HG02884 (cell line): ENCODE measurements around the gene LAMTOR4.

ENCODE experiments used
- ATAC-seq: cut with Tn5 transposase; IDR thresholded peaks from one replicate; pipeline ENCODE4 v1.9.1; 2021; ENCODE audit warnings: mild to moderate bottlenecking, moderate library complexity; ENCODE audit not compliant: unreplicated experiment

The LAMTOR4 gene

GRCh38 chr7:100148559-100149328 lies at the start of gene LAMTOR4:
TSS of gene LAMTOR4 (plus strand) at chr7:100148918. CDS start at chr7:100148973, 55 bp downstream.
- ATAC-seq: peak; percentile 94

GRCh38 chr7:100099452-100099851 lies 49.3 kb upstream of the LAMTOR4 start:
- ATAC-seq: no peak

- peak; percentile 69 for ATAC-seq
These were observed 48.2 kb upstream of the LAMTOR4 start for GRCh38 chr7:100100420-100101015.

GRCh38 chr7:100101016-100101862 lies 47.5 kb upstream of the LAMTOR4 start, which contains the start of the genes AP4M1 and MCM7:
TSS of gene AP4M1 (plus strand) at chr7:100101643. CDS start at chr7:100101715, 72 bp downstream.
TSS of gene MCM7 (minus strand) at chr7:100101397. CDS start at chr7:100101294, 103 bp downstream.
- ATAC-seq: peak; percentile 80

GRCh38 chr7:100102950-100103840 lies 45.5 kb upstream of the LAMTOR4 start:
- no peak for ATAC-seq

- no peak for ATAC-seq
These were observed 43.2 kb upstream of the LAMTOR4 start for GRCh38 chr7:100105534-100105933.

- no peak for ATAC-seq
These were observed 42.1 kb upstream of the LAMTOR4 start for GRCh38 chr7:100106633-100107032.

- ATAC-seq: no peak
These were observed 41.5 kb upstream of the LAMTOR4 start for GRCh38 chr7:100107125-100107737.

- ATAC-seq: no peak
These were observed 40.8 kb upstream of the LAMTOR4 start for GRCh38 chr7:100107890-100108289.

GRCh38 chr7:100109521-100110163 lies 39.1 kb upstream of the LAMTOR4 start:
- no peak for ATAC-seq

- ATAC-seq: no peak
These were observed 37.6 kb upstream of the LAMTOR4 start for GRCh38 chr7:100111156-100111555.

GRCh38 chr7:100111914-100112313 lies 36.8 kb upstream of the LAMTOR4 start:
- no peak for ATAC-seq

- no peak for ATAC-seq
These were observed 33.7 kb upstream of the LAMTOR4 start for GRCh38 chr7:100115026-100115425.

GRCh38 chr7:100118388-100119071 lies 30.2 kb upstream of the LAMTOR4 start:
- no peak for ATAC-seq

GRCh38 chr7:100119072-100119969 lies 29.4 kb upstream of the LAMTOR4 start, which contains the start of the genes CNPY4 and TAF6:
TSS of gene CNPY4 (plus strand) at chr7:100119634. CDS start at chr7:100119745, 111 bp downstream.
TSS of gene TAF6 (minus strand) at chr7:100119358. CDS start at chr7:100114209, 5,149 bp downstream.
- peak; percentile 63 for ATAC-seq

GRCh38 chr7:100119970-100120732 lies 28.6 kb upstream of the LAMTOR4 start:
- peak; percentile 22 for ATAC-seq

GRCh38 chr7:100120733-100121036 lies 28.0 kb upstream of the LAMTOR4 start:
- no peak for ATAC-seq
